Loucy (cell line): Measurements from ENCODE around the gene SDK1.

Source experiments
- H2AFZ ChIP-seq: fragments of 200-600 bp; sonication (generic); 2 replicates; pipeline ENCODE4 v1.6.0; 2016; ENCODE audit warnings: antibody characterized with exemption, mild to moderate bottlenecking, low read length, moderate library complexity
- H3F3A ChIP-seq: fragments of 200-600 bp; 2 replicates; pipeline ENCODE4 v1.6.0; 2016; ENCODE audit warnings: antibody characterized with exemption, low read depth, mild to moderate bottlenecking
- H3K27me3 ChIP-seq: fragments of 200-600 bp; sonication (generic); 2 replicates; pipeline ENCODE4 v1.6.1; 2014; ENCODE audit warnings: low read length, mild to moderate bottlenecking; ENCODE audit not compliant: insufficient read depth, poor library complexity, severe bottlenecking
- H3K36me3 ChIP-seq: fragments of 200-600 bp; sonication (generic); 2 replicates; pipeline ENCODE4 v1.6.1; 2016; ENCODE audit warnings: low read length; ENCODE audit not compliant: insufficient read depth
- H3K4me1 ChIP-seq: fragments of 200-600 bp; sonication (generic); 2 replicates; pipeline ENCODE4 v1.5.1; 2014; ENCODE audit warnings: low read length, mild to moderate bottlenecking; ENCODE audit not compliant: insufficient read depth, poor library complexity, severe bottlenecking
- H3K4me2 ChIP-seq: fragments of 200-600 bp; sonication (generic); 2 replicates; pipeline ENCODE4 v1.6.0; 2014; ENCODE audit warnings: antibody characterized with exemption, low read length, low read depth, mild to moderate bottlenecking; ENCODE audit not compliant: poor library complexity, severe bottlenecking
- H3K4me3 ChIP-seq: fragments of 200-600 bp; sonication (generic); 2 replicates; pipeline ENCODE4 v1.5.1; 2014; ENCODE audit warnings: low read length, mild to moderate bottlenecking, mixed read lengths; ENCODE audit not compliant: poor library complexity, severe bottlenecking
- H3K79me2 ChIP-seq: fragments of 200-600 bp; sonication (generic); 2 replicates; pipeline ENCODE4 v1.6.1; 2014; ENCODE audit warnings: low read length; ENCODE audit not compliant: insufficient read depth
- H3K9ac ChIP-seq: fragments of 200-600 bp; sonication (generic); 2 replicates; pipeline ENCODE4 v1.6.0; 2014; ENCODE audit warnings: mild to moderate bottlenecking, low read depth, low read length, moderate library complexity; ENCODE audit not compliant: poor library complexity, severe bottlenecking
- H3K9me2 ChIP-seq: fragments of 200-600 bp; sonication (generic); replicated peaks from 2 replicates; pipeline ENCODE4 v1.6.1; 2016; ENCODE audit warnings: low read depth, low read length, mixed read lengths
- H3K9me3 ChIP-seq: fragments of 200-600 bp; sonication (generic); 2 replicates; pipeline ENCODE4 v1.6.1; 2014; ENCODE audit warnings: mild to moderate bottlenecking, antibody characterized with exemption, low read length, low read depth; ENCODE audit not compliant: insufficient read depth
- H4K20me1 ChIP-seq: fragments of 200-600 bp; sonication (generic); 2 replicates; pipeline ENCODE4 v1.6.0; 2014; ENCODE audit warnings: antibody characterized with exemption, low read length, mild to moderate bottlenecking; ENCODE audit not compliant: insufficient read depth, poor library complexity, severe bottlenecking
- CTCF ChIP-seq: fragments of 200-600 bp; sonication (generic); conservative IDR thresholded peaks from 2 replicates; pipeline ENCODE4 v1.5.1; 2014; ENCODE audit warnings: mild to moderate bottlenecking, antibody characterized with exemption, low read length
- EZH2phosphoT487 ChIP-seq: fragments of 200-600 bp; IDR thresholded peaks from 2 replicates; pipeline ENCODE4 v1.6.1; 2018; ENCODE audit warnings: antibody characterized with exemption, mild to moderate bottlenecking, moderate library complexity, borderline replicate concordance

The SDK1 gene

DNA sequence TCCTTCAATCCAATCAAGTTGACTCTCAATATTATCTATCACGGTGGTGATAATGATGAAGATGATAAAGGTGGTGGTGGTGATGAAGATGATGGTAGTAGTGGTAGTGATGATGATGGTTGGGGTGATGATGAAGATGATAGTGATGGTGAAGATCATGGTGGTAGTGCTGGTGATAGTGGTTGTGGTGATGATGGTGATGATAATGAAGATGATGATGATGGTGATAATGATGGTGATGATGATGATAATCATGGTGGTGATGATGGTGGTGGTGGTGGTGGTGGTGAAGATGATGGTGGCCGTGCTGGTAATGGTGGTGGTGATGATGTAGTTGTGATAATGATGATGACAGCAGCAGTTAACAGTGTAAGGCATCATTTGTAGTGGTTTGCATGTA is 29.8 kb upstream of the SDK1 start:
- no peaks in the 10 kb centered on the region for H3F3A ChIP-seq
- H2AFZ ChIP-seq = no peak overlapping the region
- H3K27me3 ChIP-seq = no peaks in the 10 kb centered on the region
- TF ChIP-seq EZH2phosphoT487 = no peak
- TF ChIP-seq CTCF = no peak
- H3K9ac ChIP-seq = no peak overlapping the region
- H3K9me2 ChIP-seq = no peaks in the 10 kb centered on the region
- H3K79me2 ChIP-seq = no peaks in the 10 kb centered on the region
- no peaks in the 10 kb centered on the region for H4K20me1 ChIP-seq
- H3K36me3 ChIP-seq = no peaks in the 10 kb centered on the region
- no peaks in the 10 kb centered on the region for H3K4me1 ChIP-seq
- 0 out of 2 replicates have a peak, but pooled peaks cover 3% of the 10 kb centered on the region for H3K9me3 ChIP-seq
- no peak overlapping the region for H3K4me3 ChIP-seq
- no peak overlapping the region for H3K4me2 ChIP-seq

GRCh38 chr7:3272691-3273141 is 28.3 kb upstream of the SDK1 start:
- Histone ChIP-seq H4K20me1 (no peaks in the 10 kb centered on the region), H3K27me3 (no peaks in the 10 kb centered on the region), H3K9ac (no peak overlapping the region), H3F3A (no peaks in the 10 kb centered on the region), H3K79me2 (no peaks in the 10 kb centered on the region), H3K4me3 (no peak overlapping the region), H3K4me2 (no peak overlapping the region), H3K9me3 (peaks cover 6% of the 10 kb centered on the region; the same call in 1 of the 2 replicates), H3K4me1 (no peaks in the 10 kb centered on the region), H3K9me2 (no peaks in the 10 kb centered on the region), H2AFZ (no peak overlapping the region), H3K36me3 (no peaks in the 10 kb centered on the region)
- TF ChIP-seq CTCF = no peak
- TF ChIP-seq EZH2phosphoT487 = no peak

GRCh38 chr7:3274131-3274530 is 26.9 kb upstream of the SDK1 start:
- H3K36me3 ChIP-seq = no peaks in the 10 kb centered on the region
- TF ChIP-seq CTCF (no peak), EZH2phosphoT487 (no peak)
- no peak overlapping the region for H2AFZ ChIP-seq
- no peaks in the 10 kb centered on the region for H3K79me2 ChIP-seq
- H3F3A ChIP-seq = no peaks in the 10 kb centered on the region
- H3K4me3 ChIP-seq = no peak overlapping the region
- H3K27me3 ChIP-seq = no peaks in the 10 kb centered on the region
- H4K20me1 ChIP-seq = no peaks in the 10 kb centered on the region
- H3K4me1 ChIP-seq = no peaks in the 10 kb centered on the region
- H3K9me2 ChIP-seq = no peaks in the 10 kb centered on the region
- no peak overlapping the region for H3K4me2 ChIP-seq
- peaks cover 8% of the 10 kb centered on the region; the same call in 1 of the 2 replicates for H3K9me3 ChIP-seq
- H3K9ac ChIP-seq = no peak overlapping the region
